ENCODE results near the gene CCAR1.
"Not testable (repeated sequence)": the region's sequence is repeated elsewhere in the genome, so short reads cannot be mapped to it uniquely, and the experiment has no call there.

Gene CCAR1

GRCh38 chr10:68725016-68725415, 4.0 kb downstream of the CCAR1 start:
- Histone ChIP-seq H3K9me3 (ENCODE audit: control insufficient read depth, low read length) (no peaks in the 10 kb centered on the region), H3K4me3 (ENCODE audit: low read depth, low read length) (no peak overlapping the region), H3K27ac (no peak overlapping the region), H3K4me2 (ENCODE audit: low read length) (no peak overlapping the region), H3K4me1 (peaks cover 4% of the 10 kb centered on the region), H3K79me2 (peaks cover 15% of the 10 kb centered on the region), H3K9ac (no peak overlapping the region), H2AFZ (no peak overlapping the region), H3K27me3 (ENCODE audit: control insufficient read depth, insufficient read depth, low read length) (no peaks in the 10 kb centered on the region), H3K36me3 (ENCODE audit: control insufficient read depth, insufficient read depth, low read length) (no peaks in the 10 kb centered on the region)
- no peak for TF ChIP-seq CTCF (IDR thresholded peaks at IDR 0.05)

GRCh38 chr10:68727146-68727545, 6.1 kb downstream of the CCAR1 start:
- no peak for TF ChIP-seq CTCF (IDR thresholded peaks at IDR 0.05)
- Histone ChIP-seq H2AFZ (no peak overlapping the region), H3K79me2 (peaks cover 10% of the 10 kb centered on the region), H3K9me3 (ENCODE audit: control insufficient read depth, low read length) (no peaks in the 10 kb centered on the region), H3K4me2 (ENCODE audit: low read length) (no peak overlapping the region), H3K4me1 (peaks cover 4% of the 10 kb centered on the region), H3K9ac (no peak overlapping the region), H3K4me3 (ENCODE audit: low read depth, low read length) (no peak overlapping the region), H3K27ac (no peak overlapping the region), H3K36me3 (ENCODE audit: control insufficient read depth, insufficient read depth, low read length) (no peaks in the 10 kb centered on the region), H3K27me3 (ENCODE audit: control insufficient read depth, insufficient read depth, low read length) (no peaks in the 10 kb centered on the region)

GRCh38 chr10:68732651-68733050, 11.6 kb downstream of the CCAR1 start:
- Histone ChIP-seq H3K27me3 (ENCODE audit: control insufficient read depth, insufficient read depth, low read length) (no peaks in the 10 kb centered on the region), H2AFZ (no peak overlapping the region), H3K9ac (no peak overlapping the region), H3K4me3 (ENCODE audit: low read depth, low read length) (no peak overlapping the region), H3K79me2 (peaks cover 25% of the 10 kb centered on the region), H3K36me3 (ENCODE audit: control insufficient read depth, insufficient read depth, low read length) (no peaks in the 10 kb centered on the region), H3K27ac (no peak overlapping the region), H3K4me2 (ENCODE audit: low read length) (no peak overlapping the region), H3K9me3 (ENCODE audit: control insufficient read depth, low read length) (no peaks in the 10 kb centered on the region), H3K4me1 (no peaks in the 10 kb centered on the region)
- no peak for TF ChIP-seq CTCF (IDR thresholded peaks at IDR 0.05)

GRCh38 chr10:68734349-68734748, 13.3 kb downstream of the CCAR1 start:
- Histone ChIP-seq H3K4me3 (ENCODE audit: low read depth, low read length) (no peak overlapping the region), H3K36me3 (ENCODE audit: control insufficient read depth, insufficient read depth, low read length) (no peaks in the 10 kb centered on the region), H3K27me3 (ENCODE audit: control insufficient read depth, insufficient read depth, low read length) (no peaks in the 10 kb centered on the region), H3K4me1 (no peaks in the 10 kb centered on the region), H3K9ac (no peak overlapping the region), H3K27ac (no peak overlapping the region), H3K79me2 (peaks cover 17% of the 10 kb centered on the region), H3K9me3 (ENCODE audit: control insufficient read depth, low read length) (no peaks in the 10 kb centered on the region), H3K4me2 (ENCODE audit: low read length) (no peak overlapping the region), H2AFZ (no peak overlapping the region)
- TF ChIP-seq CTCF (IDR thresholded peaks at IDR 0.05): no peak

- Histone ChIP-seq H3K4me1 (no peaks in the 10 kb centered on the region), H3K9me3 (ENCODE audit: control insufficient read depth, low read length) (no peaks in the 10 kb centered on the region), H3K9ac (no peak overlapping the region), H3K4me2 (ENCODE audit: low read length) (no peak overlapping the region), H3K4me3 (ENCODE audit: low read depth, low read length) (no peak overlapping the region), H3K36me3 (ENCODE audit: control insufficient read depth, insufficient read depth, low read length) (no peaks in the 10 kb centered on the region), H2AFZ (no peak overlapping the region), H3K79me2 (peaks cover 17% of the 10 kb centered on the region), H3K27me3 (ENCODE audit: control insufficient read depth, insufficient read depth, low read length) (no peaks in the 10 kb centered on the region), H3K27ac (no peak overlapping the region)
- TF ChIP-seq CTCF (IDR thresholded peaks at IDR 0.05): no peak
Measured at GRCh38 chr10:68735119-68735518, 14.1 kb downstream of the CCAR1 start.

GRCh38 chr10:68735739-68736138, 14.7 kb downstream of the CCAR1 start:
- peaks cover 17% of the 10 kb centered on the region for H3K79me2 ChIP-seq
- H3K4me1 ChIP-seq; H3K9ac ChIP-seq; H3K36me3 ChIP-seq (ENCODE audit: control insufficient read depth, insufficient read depth, low read length); H3K4me2 ChIP-seq (ENCODE audit: low read length); H3K9me3 ChIP-seq (ENCODE audit: control insufficient read depth, low read length); H3K27me3 ChIP-seq (ENCODE audit: control insufficient read depth, insufficient read depth, low read length); H2AFZ ChIP-seq; H3K4me3 ChIP-seq (ENCODE audit: low read depth, low read length); H3K27ac ChIP-seq: not testable (repeated sequence)

GRCh38 chr10:68740676-68741075, 19.6 kb downstream of the CCAR1 start:
- not testable (repeated sequence) for H3K27ac ChIP-seq; H3K79me2 ChIP-seq; H2AFZ ChIP-seq; H3K9me3 ChIP-seq (ENCODE audit: control insufficient read depth, low read length); H3K27me3 ChIP-seq (ENCODE audit: control insufficient read depth, insufficient read depth, low read length); H3K9ac ChIP-seq; H3K4me2 ChIP-seq (ENCODE audit: low read length); H3K36me3 ChIP-seq (ENCODE audit: control insufficient read depth, insufficient read depth, low read length); H3K4me3 ChIP-seq (ENCODE audit: low read depth, low read length); H3K4me1 ChIP-seq
